ENCODE results near the gene PHACTR3. TPM values are rescaled to one million over a fixed set of nuclear protein-coding genes. Genes with fewer than 3 reads are reported as not detected.

PHACTR3 gene
- total RNA-seq, 1 experiment from 2014 or later: 0.10 TPM

DNA sequence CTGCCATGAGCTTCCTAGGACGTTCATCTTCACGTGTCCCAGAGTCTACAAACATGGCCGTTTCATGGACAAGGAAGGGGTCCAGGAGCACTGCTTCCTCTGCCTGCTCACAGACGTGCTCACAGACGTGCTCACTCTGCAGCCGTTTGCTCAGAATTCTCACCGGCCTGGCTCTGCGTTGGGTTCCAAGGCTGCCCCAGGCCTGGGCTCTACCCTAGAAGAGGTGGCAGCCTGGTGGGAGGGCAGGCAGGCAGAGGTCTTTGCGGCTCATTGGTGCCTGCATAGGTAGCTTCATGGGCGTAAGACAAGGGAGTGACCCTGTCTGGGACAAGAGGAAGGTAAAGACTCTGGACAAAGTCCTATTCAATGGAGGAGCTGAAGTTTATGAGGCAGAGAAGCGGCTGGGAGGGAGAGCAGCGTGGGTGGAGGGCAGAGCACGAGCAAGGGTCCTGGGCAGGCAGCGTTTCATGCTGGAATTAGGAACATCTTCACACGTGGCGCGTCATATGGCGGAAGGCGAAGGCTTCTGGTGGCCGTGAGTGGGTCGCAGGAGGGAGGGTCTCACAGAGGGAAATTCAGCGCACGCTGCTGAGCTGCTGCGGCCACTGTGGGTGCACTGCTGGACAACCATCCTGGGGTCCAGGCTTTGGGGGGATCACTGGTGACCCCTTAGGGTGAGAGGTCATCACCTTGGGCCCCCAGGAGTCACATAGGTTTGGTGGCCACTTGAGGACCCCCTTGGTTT lies 138.2 kb downstream of the PHACTR3 start:
- BruUV-seq (replicated peaks): no TSS peak
- in situ Hi-C loops (cut with HindIII; ENCODE audit: low pct_unique_long_range_greater_than_20kb, low sequenced_read_pairs): no loop called here
- ATAC-seq (no peak), DNase-seq (ENCODE audit: low read depth, low spot score) (no peak)
- ChIA-PET CTCF (no interaction called here), POLR2A (no interaction called here)
- no peak for TF ChIP-seq TCF7L2 (IDR thresholded peaks at IDR 0.05; ENCODE audit: low read depth, low read length)
- TF ChIP-seq POLR2AphosphoS5 (IDR thresholded peaks at IDR 0.05; ENCODE audit: low read depth, low read length): no peak
- TF ChIP-seq SIN3A (IDR thresholded peaks at IDR 0.05; ENCODE audit: borderline replicate concordance, insufficient read depth, low read depth, low read length): no peak
- TF ChIP-seq, protein P1, sequence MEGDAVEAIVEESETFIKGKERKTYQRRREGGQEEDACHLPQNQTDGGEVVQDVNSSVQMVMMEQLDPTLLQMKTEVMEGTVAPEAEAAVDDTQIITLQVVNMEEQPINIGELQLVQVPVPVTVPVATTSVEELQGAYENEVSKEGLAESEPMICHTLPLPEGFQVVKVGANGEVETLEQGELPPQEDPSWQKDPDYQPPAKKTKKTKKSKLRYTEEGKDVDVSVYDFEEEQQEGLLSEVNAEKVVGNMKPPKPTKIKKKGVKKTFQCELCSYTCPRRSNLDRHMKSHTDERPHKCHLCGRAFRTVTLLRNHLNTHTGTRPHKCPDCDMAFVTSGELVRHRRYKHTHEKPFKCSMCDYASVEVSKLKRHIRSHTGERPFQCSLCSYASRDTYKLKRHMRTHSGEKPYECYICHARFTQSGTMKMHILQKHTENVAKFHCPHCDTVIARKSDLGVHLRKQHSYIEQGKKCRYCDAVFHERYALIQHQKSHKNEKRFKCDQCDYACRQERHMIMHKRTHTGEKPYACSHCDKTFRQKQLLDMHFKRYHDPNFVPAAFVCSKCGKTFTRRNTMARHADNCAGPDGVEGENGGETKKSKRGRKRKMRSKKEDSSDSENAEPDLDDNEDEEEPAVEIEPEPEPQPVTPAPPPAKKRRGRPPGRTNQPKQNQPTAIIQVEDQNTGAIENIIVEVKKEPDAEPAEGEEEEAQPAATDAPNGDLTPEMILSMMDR (IDR thresholded peaks at IDR 0.05): no peak
- TF ChIP-seq, protein P2, sequence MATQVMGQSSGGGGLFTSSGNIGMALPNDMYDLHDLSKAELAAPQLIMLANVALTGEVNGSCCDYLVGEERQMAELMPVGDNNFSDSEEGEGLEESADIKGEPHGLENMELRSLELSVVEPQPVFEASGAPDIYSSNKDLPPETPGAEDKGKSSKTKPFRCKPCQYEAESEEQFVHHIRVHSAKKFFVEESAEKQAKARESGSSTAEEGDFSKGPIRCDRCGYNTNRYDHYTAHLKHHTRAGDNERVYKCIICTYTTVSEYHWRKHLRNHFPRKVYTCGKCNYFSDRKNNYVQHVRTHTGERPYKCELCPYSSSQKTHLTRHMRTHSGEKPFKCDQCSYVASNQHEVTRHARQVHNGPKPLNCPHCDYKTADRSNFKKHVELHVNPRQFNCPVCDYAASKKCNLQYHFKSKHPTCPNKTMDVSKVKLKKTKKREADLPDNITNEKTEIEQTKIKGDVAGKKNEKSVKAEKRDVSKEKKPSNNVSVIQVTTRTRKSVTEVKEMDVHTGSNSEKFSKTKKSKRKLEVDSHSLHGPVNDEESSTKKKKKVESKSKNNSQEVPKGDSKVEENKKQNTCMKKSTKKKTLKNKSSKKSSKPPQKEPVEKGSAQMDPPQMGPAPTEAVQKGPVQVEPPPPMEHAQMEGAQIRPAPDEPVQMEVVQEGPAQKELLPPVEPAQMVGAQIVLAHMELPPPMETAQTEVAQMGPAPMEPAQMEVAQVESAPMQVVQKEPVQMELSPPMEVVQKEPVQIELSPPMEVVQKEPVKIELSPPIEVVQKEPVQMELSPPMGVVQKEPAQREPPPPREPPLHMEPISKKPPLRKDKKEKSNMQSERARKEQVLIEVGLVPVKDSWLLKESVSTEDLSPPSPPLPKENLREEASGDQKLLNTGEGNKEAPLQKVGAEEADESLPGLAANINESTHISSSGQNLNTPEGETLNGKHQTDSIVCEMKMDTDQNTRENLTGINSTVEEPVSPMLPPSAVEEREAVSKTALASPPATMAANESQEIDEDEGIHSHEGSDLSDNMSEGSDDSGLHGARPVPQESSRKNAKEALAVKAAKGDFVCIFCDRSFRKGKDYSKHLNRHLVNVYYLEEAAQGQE (IDR thresholded peaks at IDR 0.05; ENCODE audit: insufficient read depth in 1 of 2, low read depth in 2 of 2, low read length in 1 of 2): no peak
- Histone ChIP-seq H3K4me1 (ENCODE audit: control insufficient read depth, insufficient read depth, low read length) (no peaks in the 10 kb centered on the region), H3K27me3 (ENCODE audit: control insufficient read depth, insufficient read depth, low read length) (no peaks in the 10 kb centered on the region), H3K4me3 (ENCODE audit: low read depth in 2 of 2, low read length in 2 of 2) (no peak overlapping the region), H3K36me3 (ENCODE audit: control insufficient read depth, insufficient read depth, low read length) (no peaks in the 10 kb centered on the region), H3K27ac (ENCODE audit: low read length) (no peak overlapping the region), H3K9me3 (ENCODE audit: control insufficient read depth, insufficient read depth, low read depth, low read length) (no peaks in the 10 kb centered on the region)
- intact Hi-C loops (cut with micrococcal nuclease; ENCODE audit: unreplicated experiment): no loop called here

DNA sequence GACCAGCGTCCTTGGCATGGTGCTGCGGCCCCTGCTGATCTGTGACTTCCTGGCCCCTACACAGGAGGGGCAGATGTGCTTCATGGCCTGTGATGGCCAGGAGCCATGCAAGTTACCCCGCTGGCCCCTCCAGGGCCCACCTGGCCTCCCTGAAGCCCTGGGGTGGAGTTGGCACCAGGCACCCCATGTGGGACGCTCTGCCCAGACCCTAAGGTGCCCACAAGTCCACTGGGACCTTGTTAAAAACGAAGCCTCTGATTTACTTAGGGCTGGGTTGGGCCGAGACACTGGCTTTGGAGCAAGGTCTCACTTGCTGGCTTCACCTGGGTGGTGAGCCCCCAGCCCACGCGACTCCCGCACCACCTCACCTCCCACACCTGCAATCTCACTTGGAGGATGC lies 139.0 kb downstream of the PHACTR3 start:
- in situ Hi-C loops (cut with HindIII; ENCODE audit: low pct_unique_long_range_greater_than_20kb, low sequenced_read_pairs): no loop called here
- POLR2A ChIA-PET: no interaction called here

More for the DNA sequence above, 139.0 kb downstream of the PHACTR3 start:
- H3K36me3 ChIP-seq (ENCODE audit: control insufficient read depth, insufficient read depth, low read length): no peaks in the 10 kb centered on the region
- H3K27me3 ChIP-seq (ENCODE audit: control insufficient read depth, insufficient read depth, low read length): no peaks in the 10 kb centered on the region
- CTCF ChIA-PET: no interaction called here
- ATAC-seq (no peak), DNase-seq (ENCODE audit: low read depth, low spot score) (no peak)
- H3K4me1 ChIP-seq (ENCODE audit: control insufficient read depth, insufficient read depth, low read length): no peaks in the 10 kb centered on the region
- intact Hi-C loops (cut with micrococcal nuclease; ENCODE audit: unreplicated experiment): no loop called here
- H3K4me3 ChIP-seq (ENCODE audit: low read depth in 2 of 2, low read length in 2 of 2): no peak overlapping the region
- BruUV-seq (replicated peaks): no TSS peak
- H3K27ac ChIP-seq (ENCODE audit: low read length): no peak overlapping the region
- TF ChIP-seq SIN3A (IDR thresholded peaks at IDR 0.05; ENCODE audit: borderline replicate concordance, insufficient read depth, low read depth, low read length) (no peak), TCF7L2 (IDR thresholded peaks at IDR 0.05; ENCODE audit: low read depth, low read length) (no peak), POLR2AphosphoS5 (IDR thresholded peaks at IDR 0.05; ENCODE audit: low read depth, low read length) (no peak)
- TF ChIP-seq, protein P1 (IDR thresholded peaks at IDR 0.05): no peak
- H3K9me3 ChIP-seq (ENCODE audit: control insufficient read depth, insufficient read depth, low read depth, low read length): no peaks in the 10 kb centered on the region
